Mesenchymal stem cell (in vitro differentiated cells and primary cell): ENCODE data around the gene CFAP99.

ENCODE experiments used
- DNase-seq: peaks from one replicate; pipeline ENCODE4 v3.0.0-alpha.2; 2013
- H2AFZ ChIP-seq: one replicate; pipeline ENCODE4 v1.6.1; 2013; ENCODE audit warnings: low read depth, mild to moderate bottlenecking, control low read depth, inconsistent platforms, low read length, moderate library complexity
- H2AK5ac ChIP-seq: 2 replicates; pipeline ENCODE4 v1.6.1; 2013; ENCODE audit warnings: low read length, moderate library complexity, mild to moderate bottlenecking, inconsistent platforms; ENCODE audit not compliant: severe bottlenecking
- H2BK120ac ChIP-seq: one replicate; pipeline ENCODE4 v1.6.1; 2013; ENCODE audit warnings: low read depth, mild to moderate bottlenecking, inconsistent platforms, low read length, moderate library complexity
- H2BK12ac ChIP-seq, 2 experiments: one replicate each; pipeline ENCODE4 v1.6.1; 2013; ENCODE audit warnings: inconsistent platforms in 2 of 2, low read length in 2 of 2, mild to moderate bottlenecking in 2 of 2, moderate library complexity in 2 of 2, control low read depth in 1 of 2
- H2BK15ac ChIP-seq: one replicate; pipeline ENCODE4 v1.6.1; 2013; ENCODE audit warnings: mild to moderate bottlenecking, low read depth, inconsistent platforms; ENCODE audit not compliant: poor library complexity, severe bottlenecking
- H2BK5ac ChIP-seq: 2 replicates; pipeline ENCODE4 v1.6.1; 2013; ENCODE audit warnings: low read depth, mild to moderate bottlenecking, low read length, control low read depth, inconsistent platforms; ENCODE audit not compliant: poor library complexity, severe bottlenecking
- H3K14ac ChIP-seq, 2 experiments: one replicate each; pipeline ENCODE4 v1.6.1; 2013; ENCODE audit warnings: inconsistent platforms in 2 of 2, low read length in 2 of 2, control low read depth in 1 of 2, mild to moderate bottlenecking in 1 of 2, moderate library complexity in 1 of 2
- H3K18ac ChIP-seq, 2 experiments: one replicate each; pipeline ENCODE4 v1.6.1; 2013; ENCODE audit warnings: inconsistent platforms in 2 of 2, low read length in 2 of 2, control low read depth in 1 of 2, low read depth in 1 of 2, mild to moderate bottlenecking in 1 of 2
- H3K23ac ChIP-seq, 2 experiments: one replicate each; pipeline ENCODE4 v1.6.1; 2013; ENCODE audit warnings: inconsistent platforms in 2 of 2, low read length in 2 of 2, mild to moderate bottlenecking in 2 of 2, moderate library complexity in 2 of 2, control low read depth in 1 of 2
- H3K27ac ChIP-seq: 2 replicates; pipeline ENCODE4 v1.5.1; 2013; ENCODE audit warnings: mild to moderate bottlenecking, moderate library complexity, low read length, control low read depth, inconsistent platforms; ENCODE audit not compliant: poor library complexity, severe bottlenecking
- H3K27me3 ChIP-seq, 2 experiments: 2 replicates each; pipeline versions ENCODE4 v1.6.1 to v1.7.0; 2013; ENCODE audit warnings: low read length in 2 of 2, mild to moderate bottlenecking in 2 of 2, moderate library complexity in 2 of 2, control low read depth in 1 of 2, inconsistent platforms in 1 of 2; ENCODE audit not compliant: control insufficient read depth in 1 of 2, insufficient read depth in 1 of 2
- H3K36me3 ChIP-seq, 2 experiments: 2 replicates each; pipeline versions ENCODE4 v1.6.1 to v1.7.0; 2013; ENCODE audit warnings: low read length in 2 of 2, control low read depth in 1 of 2, inconsistent platforms in 1 of 2, low read depth in 1 of 2, mild to moderate bottlenecking in 1 of 2; ENCODE audit not compliant: insufficient read depth in 2 of 2, control insufficient read depth in 1 of 2
- H3K4ac ChIP-seq, 2 experiments: one replicate each; pipeline ENCODE4 v1.6.1; 2013; ENCODE audit warnings: inconsistent platforms in 2 of 2, low read length in 2 of 2, mild to moderate bottlenecking in 2 of 2, moderate library complexity in 2 of 2, control low read depth in 1 of 2, low read depth in 1 of 2
- H3K4me1 ChIP-seq: 2 replicates; pipeline ENCODE4 v1.6.1; 2013; ENCODE audit warnings: low read depth, low read length, control low read depth; ENCODE audit not compliant: control insufficient read depth, insufficient read depth
- H3K4me2 ChIP-seq: 2 replicates; pipeline ENCODE4 v1.6.1; 2013; ENCODE audit warnings: low read length, mild to moderate bottlenecking, inconsistent platforms; ENCODE audit not compliant: poor library complexity, severe bottlenecking
- H3K4me3 ChIP-seq, 2 experiments: 2 replicates each; pipeline versions ENCODE4 v1.5.1 to v1.7.0; 2013; ENCODE audit warnings: low read length in 2 of 2, mild to moderate bottlenecking in 2 of 2, control low read depth in 1 of 2, low read depth in 1 of 2; ENCODE audit not compliant: insufficient read depth in 1 of 2
- H3K79me1 ChIP-seq: replicated peaks from 2 replicates; pipeline ENCODE4 v1.6.1; 2013; ENCODE audit warnings: mild to moderate bottlenecking, control low read depth, low read length, inconsistent platforms; ENCODE audit not compliant: poor library complexity, severe bottlenecking
- H3K9ac ChIP-seq: 2 replicates; pipeline ENCODE4 v1.7.0; 2013; ENCODE audit warnings: mild to moderate bottlenecking, low read length, moderate library complexity
- H3K9me3 ChIP-seq: 2 replicates; pipeline ENCODE4 v1.7.0; 2013; ENCODE audit warnings: mild to moderate bottlenecking, low read length; ENCODE audit not compliant: control insufficient read depth
- H4K8ac ChIP-seq: one replicate; pipeline ENCODE4 v1.6.1; 2013; ENCODE audit warnings: inconsistent platforms, mild to moderate bottlenecking, low read length, moderate library complexity
- H4K91ac ChIP-seq: one replicate; pipeline ENCODE4 v1.6.1; 2013; ENCODE audit warnings: mild to moderate bottlenecking, low read length, inconsistent platforms
- WGBS: methylation state at CpG from one replicate; pipeline ENCODE4 v1.1.7; 2013; ENCODE audit warnings: mixed read lengths; 5-methylcytosine and 5-hydroxymethylcytosine counted together

The CFAP99 gene

GRCh38 chr4:2419814-2420213 is 1.1 kb downstream of the CFAP99 start:
- no peak overlapping the region for H3K4ac ChIP-seq
- no peak overlapping the region for H2BK5ac ChIP-seq
- H3K4me1 ChIP-seq = peaks cover 31% of the 10 kb centered on the region
- peaks cover 0 to 6% of the 10 kb centered on the region in 2 experiments for H3K36me3 ChIP-seq
- H3K18ac ChIP-seq = no peak overlapping the region
- H2AK5ac ChIP-seq = no peak overlapping the region
- H2BK120ac ChIP-seq = no peak overlapping the region
- peaks cover 18 to 58% of the 10 kb centered on the region in 2 experiments for H3K27me3 ChIP-seq
- H4K8ac ChIP-seq = no peak overlapping the region
- no peak for DNase-seq
- no peaks in the 10 kb centered on the region for H3K79me1 ChIP-seq
- no peak overlapping the region for H4K91ac ChIP-seq
- H2BK12ac ChIP-seq = no peak overlapping the region
- no peak overlapping the region for H3K27ac ChIP-seq
- H3K14ac ChIP-seq = no peak overlapping the region
- H3K9me3 ChIP-seq = peaks cover 4% of the 10 kb centered on the region
- no peak overlapping the region for H2AFZ ChIP-seq
- no peak overlapping the region for H3K4me2 ChIP-seq
- no peak overlapping the region for H2BK15ac ChIP-seq
- no peak overlapping the region for H3K23ac ChIP-seq
- H3K9ac ChIP-seq = no peak overlapping the region
- 77% methylated on average over 9 of the region's 9 CpGs for WGBS
- no peak overlapping the region for H3K4me3 ChIP-seq

GRCh38 chr4:2421928-2422327 is 3.2 kb downstream of the CFAP99 start:
- no peak overlapping the region for H2BK120ac ChIP-seq
- H3K4ac ChIP-seq = no peak overlapping the region
- no peak overlapping the region for H3K14ac ChIP-seq
- H3K4me2 ChIP-seq = no peak overlapping the region
- no peak overlapping the region for H2BK15ac ChIP-seq
- peaks cover 18 to 49% of the 10 kb centered on the region in 2 experiments for H3K27me3 ChIP-seq
- DNase-seq = no peak
- H3K79me1 ChIP-seq = no peaks in the 10 kb centered on the region
- no peak overlapping the region for H4K91ac ChIP-seq
- no peak overlapping the region for H3K27ac ChIP-seq
- no peak overlapping the region for H2AFZ ChIP-seq
- no peak overlapping the region for H3K4me3 ChIP-seq
- no peak overlapping the region for H2AK5ac ChIP-seq
- H3K23ac ChIP-seq = peak overlapping the region in 1 of 2 experiments; percentile 60
- H3K18ac ChIP-seq = no peak overlapping the region
- 84% methylated on average over 6 of the region's 6 CpGs for WGBS
- no peak overlapping the region for H2BK12ac ChIP-seq
- no peak overlapping the region for H3K9ac ChIP-seq
- no peak overlapping the region for H2BK5ac ChIP-seq
- H3K4me1 ChIP-seq = peaks cover 20% of the 10 kb centered on the region
- H3K36me3 ChIP-seq = peaks cover 0 to 6% of the 10 kb centered on the region in 2 experiments
- peaks cover 4% of the 10 kb centered on the region for H3K9me3 ChIP-seq
- H4K8ac ChIP-seq = no peak overlapping the region

- peak overlapping the region in 1 of 2 experiments; percentile 17 for H3K4me3 ChIP-seq
- H2AK5ac ChIP-seq = no peak overlapping the region
- H4K91ac ChIP-seq = no peak overlapping the region
- H3K9me3 ChIP-seq = peaks cover 4% of the 10 kb centered on the region
- H3K79me1 ChIP-seq = no peaks in the 10 kb centered on the region
- H3K27ac ChIP-seq = no peak overlapping the region
- no peak overlapping the region for H3K4me2 ChIP-seq
- H2BK15ac ChIP-seq = no peak overlapping the region
- peaks cover 15% of the 10 kb centered on the region for H3K4me1 ChIP-seq
- no peak overlapping the region for H3K18ac ChIP-seq
- peaks cover 18 to 55% of the 10 kb centered on the region in 2 experiments for H3K27me3 ChIP-seq
- no peak overlapping the region for H3K23ac ChIP-seq
- no peak for DNase-seq
- H2BK5ac ChIP-seq = no peak overlapping the region
- no peak overlapping the region for H3K4ac ChIP-seq
- WGBS = 76% methylated on average over 4 of the region's 4 CpGs
- no peak overlapping the region for H2AFZ ChIP-seq
- no peak overlapping the region for H3K14ac ChIP-seq
- H3K36me3 ChIP-seq = peaks cover 0 to 3% of the 10 kb centered on the region in 2 experiments
- H4K8ac ChIP-seq = no peak overlapping the region
- no peak overlapping the region for H2BK120ac ChIP-seq
- H3K9ac ChIP-seq = no peak overlapping the region
- H2BK12ac ChIP-seq = no peak overlapping the region
Observed at GRCh38 chr4:2423066-2423465, 4.3 kb downstream of the CFAP99 start.

GRCh38 chr4:2423695-2424094 is 4.9 kb downstream of the CFAP99 start:
- Histone ChIP-seq H3K4me2 (no peak overlapping the region), H3K4ac (no peak overlapping the region), H3K14ac (no peak overlapping the region), H3K79me1 (no peaks in the 10 kb centered on the region), H4K8ac (no peak overlapping the region), H2BK120ac (no peak overlapping the region), H2BK5ac (no peak overlapping the region), H3K9me3 (peaks cover 4% of the 10 kb centered on the region), H4K91ac (no peak overlapping the region), H3K9ac (no peak overlapping the region), H3K27me3 (peaks cover 18 to 60% of the 10 kb centered on the region in 2 experiments), H2BK15ac (no peak overlapping the region), H2BK12ac (no peak overlapping the region), H2AFZ (no peak overlapping the region), H3K27ac (no peak overlapping the region), H3K4me1 (peaks cover 15% of the 10 kb centered on the region), H3K23ac (no peak overlapping the region), H3K18ac (no peak overlapping the region), H3K36me3 (peaks cover 0 to 3% of the 10 kb centered on the region in 2 experiments), H2AK5ac (no peak overlapping the region), H3K4me3 (no peak overlapping the region)
- WGBS = 87% methylated on average over 10 of the region's 10 CpGs
- no peak for DNase-seq
